Measurements from ENCODE around the gene SBF2. TPM values are rescaled to one million over a fixed set of nuclear protein-coding genes. Genes with fewer than 3 reads are reported as not detected.

SBF2 gene
- total RNA-seq, 1 experiment from 2014 or later = 30.2 TPM

GRCh38 chr11:9838229-9838628 is 455.8 kb downstream of the SBF2 start:
- H3K4me1 ChIP-seq (ENCODE audit: insufficient read depth, low read length) = peaks cover 4% of the 10 kb centered on the region; the same call in 1 of the 2 replicates
- DNase-seq = no peak

More at GRCh38 chr11:9838229-9838628, 455.8 kb downstream of the SBF2 start:
- no peaks in the 10 kb centered on the region for H3K9me3 Mint-ChIP-seq
- Histone ChIP-seq H3K4ac (ENCODE audit: low read depth, low read length) (no peak overlapping the region), H2AFZ (ENCODE audit: low read length) (no peak overlapping the region), H2AK5ac (ENCODE audit: insufficient read length, low read length) (no peak overlapping the region), H2BK120ac (ENCODE audit: low read depth, low read length, poor library complexity, severe bottlenecking) (no peak overlapping the region), H3K9ac (ENCODE audit: extremely low read depth, insufficient read length, low read length) (no peak overlapping the region), H4K91ac (ENCODE audit: insufficient read length, low read depth, low read length) (no peak overlapping the region), H3K18ac (ENCODE audit: insufficient read length, low read depth, low read length) (no peak overlapping the region), H3K4me2 (ENCODE audit: insufficient read depth, insufficient read length, low read length) (no peak overlapping the region), H3K79me1 (ENCODE audit: insufficient read depth, low read depth, low read length, poor library complexity, severe bottlenecking) (no peaks in the 10 kb centered on the region), H2BK5ac (ENCODE audit: insufficient read length, low read length) (no peak overlapping the region), H3K56ac (ENCODE audit: insufficient read length, low read depth, low read length) (no peak overlapping the region), H3T11ph (ENCODE audit: low read length) (no peak overlapping the region), H2BK20ac (ENCODE audit: low read depth, low read length, poor library complexity, severe bottlenecking) (no peak overlapping the region), H4K20me1 (ENCODE audit: control insufficient read depth, insufficient read depth, insufficient read length) (no peaks in the 10 kb centered on the region), H3K27me3 (ENCODE audit: insufficient read depth, low read length) (no peaks in the 10 kb centered on the region), H2BK15ac (ENCODE audit: low read depth, low read length) (no peak overlapping the region), H3K27ac (ENCODE audit: insufficient read length, low read depth, low read length) (no peak overlapping the region), H3K14ac (ENCODE audit: insufficient read depth, low read length) (no peak overlapping the region), H3K23me2 (ENCODE audit: insufficient read length, low read depth, low read length, poor library complexity, severe bottlenecking) (no peaks in the 10 kb centered on the region), H3K23ac (ENCODE audit: insufficient read length, low read depth, low read length) (no peak overlapping the region), H4K5ac (ENCODE audit: insufficient read length, low read depth, low read length) (no peak overlapping the region), H3K9me3 (ENCODE audit: control insufficient read depth, low read depth, low read length) (no peaks in the 10 kb centered on the region), H4K8ac (replicated peaks; ENCODE audit: insufficient read length, low read depth, low read length) (no peak overlapping the region), H3K79me2 (ENCODE audit: insufficient read depth, low read length) (no peaks in the 10 kb centered on the region), H2BK12ac (ENCODE audit: insufficient read length, low read depth, low read length) (no peak overlapping the region)
- H3K4me1 Mint-ChIP-seq = peaks cover 13 to 14% of the 10 kb centered on the region in 2 experiments
- H3K27ac Mint-ChIP-seq = no peak overlapping the region
- no CpG with 5 or more reads among the region's 2 CpGs for WGBS (ENCODE audit: extremely low coverage, insufficient read length, low lambda C conversion rate)
- H3K36me3 Mint-ChIP-seq (ENCODE audit: insufficient read depth in 1 of 3, low read depth in 3 of 3) = peaks cover 0 to 9% (median 7%) of the 10 kb centered on the region in 3 experiments; a peak in 5 of 7 replicates
- TF ChIP-seq CTCF (conservative IDR thresholded peaks at IDR 0.05) = no peak
- no peaks in the 10 kb centered on the region for H3K27me3 Mint-ChIP-seq (ENCODE audit: low read depth)
- no peak overlapping the region for H3K4me3 Mint-ChIP-seq

Measured in H9 (cell line).